Stimulated activated CD4-positive, alpha-beta T cell treated with anti-CD3 and anti-CD28 coated beads, TNF-alpha, amount 100 ng/mL, for 24 hours (primary cell): ENCODE results near the gene CAMK2B.

Source experiments
- DNase-seq, 3 experiments: peaks; one replicate each; pipeline ENCODE4 v3.0.0-alpha.2; 2020; ENCODE audit warnings: low read depth in 3 of 3

CAMK2B gene

GRCh38 chr7:44257618-44258422 is 67.6 kb downstream of the CAMK2B start:
- peak; percentile 59 to 79 (median 61) for DNase-seq

GRCh38 chr7:44257213-44257612 is 68.2 kb downstream of the CAMK2B start:
- no peak for DNase-seq

GRCh38 chr7:44256459-44256858 is 68.9 kb downstream of the CAMK2B start:
- DNase-seq = no peak

- DNase-seq = no peak
These were observed 73.5 kb downstream of the CAMK2B start for GRCh38 chr7:44251881-44252280.

- DNase-seq = no peak
These were observed 74.1 kb downstream of the CAMK2B start for GRCh38 chr7:44251269-44251668.

- no peak for DNase-seq
These were observed 75.7 kb downstream of the CAMK2B start for GRCh38 chr7:44249639-44250234.

GRCh38 chr7:44247868-44248651 is 77.3 kb downstream of the CAMK2B start:
- no peak for DNase-seq

- no peak for DNase-seq
These were observed 78.8 kb downstream of the CAMK2B start for GRCh38 chr7:44246396-44247113.

GRCh38 chr7:44244282-44244681 is 81.1 kb downstream of the CAMK2B start:
- peak in 1 of 3 experiments; percentile 48 for DNase-seq

- DNase-seq = no peak
These were observed 83.3 kb downstream of the CAMK2B start for GRCh38 chr7:44242091-44242490.

- DNase-seq = peak; percentile 45 to 59 (median 49)
These were observed 84.3 kb downstream of the CAMK2B start for GRCh38 chr7:44240983-44241510.

GRCh38 chr7:44240376-44240775 is 85.0 kb downstream of the CAMK2B start:
- no peak for DNase-seq

GRCh38 chr7:44239361-44239760 is 86.0 kb downstream of the CAMK2B start:
- DNase-seq = no peak

- no peak for DNase-seq
These were observed 87.2 kb downstream of the CAMK2B start for GRCh38 chr7:44238116-44238695.

GRCh38 chr7:44237696-44238095 is 87.7 kb downstream of the CAMK2B start:
- no peak for DNase-seq

GRCh38 chr7:44236333-44236728 is 89.1 kb downstream of the CAMK2B start:
- DNase-seq = no peak

GRCh38 chr7:44235582-44236332 is 89.6 kb downstream of the CAMK2B start:
- DNase-seq = no peak

- no peak for DNase-seq
These were observed 90.3 kb downstream of the CAMK2B start for GRCh38 chr7:44235066-44235465.

- no peak for DNase-seq
These were observed 92.3 kb downstream of the CAMK2B start for GRCh38 chr7:44232901-44233715.

- no peak for DNase-seq
These were observed 93.0 kb downstream of the CAMK2B start for GRCh38 chr7:44232396-44232795.
